GM19455 (cell line): ENCODE data around the gene COMT.
"Not testable (repeated sequence)": the region's sequence is repeated elsewhere in the genome, so short reads cannot be mapped to it uniquely, and the experiment has no call there.

ENCODE experiments used
- ATAC-seq: cut with Tn5 transposase; IDR thresholded peaks from one replicate; pipeline ENCODE4 v1.9.1; 2021; ENCODE audit not compliant: unreplicated experiment

COMT gene

GRCh38 chr22:19907902-19908301 is 33.7 kb upstream of the COMT start:
- ATAC-seq: not testable (repeated sequence)

- ATAC-seq: no peak
These were observed 32.0 kb upstream of the COMT start for GRCh38 chr22:19909350-19910179.

- ATAC-seq: no peak
These were observed 31.3 kb upstream of the COMT start for GRCh38 chr22:19910180-19910744.

GRCh38 chr22:19911540-19912270 is 29.9 kb upstream of the COMT start:
- ATAC-seq: no peak

- no peak for ATAC-seq
These were observed 29.1 kb upstream of the COMT start for GRCh38 chr22:19912271-19912999.

- ATAC-seq: no peak
These were observed 28.1 kb upstream of the COMT start for GRCh38 chr22:19913337-19913936.

- ATAC-seq: no peak
These were observed 27.2 kb upstream of the COMT start for GRCh38 chr22:19914201-19914943.

- ATAC-seq: no peak
These were observed 26.2 kb upstream of the COMT start for GRCh38 chr22:19915287-19915954.

GRCh38 chr22:19916006-19916405 is 25.6 kb upstream of the COMT start:
- ATAC-seq: no peak

- no peak for ATAC-seq
These were observed 24.6 kb upstream of the COMT start for GRCh38 chr22:19916941-19917340.

- no peak for ATAC-seq
These were observed 24.0 kb upstream of the COMT start for GRCh38 chr22:19917389-19918138.

GRCh38 chr22:19918332-19919106 is 23.1 kb upstream of the COMT start:
- no peak for ATAC-seq

- ATAC-seq: no peak
These were observed 21.7 kb upstream of the COMT start for GRCh38 chr22:19919701-19920363.

- no peak for ATAC-seq
These were observed 20.0 kb upstream of the COMT start for GRCh38 chr22:19921544-19922081.

GRCh38 chr22:19923914-19924513 is 17.6 kb upstream of the COMT start:
- ATAC-seq: no peak

GRCh38 chr22:19926028-19926427 is 15.5 kb upstream of the COMT start:
- not testable (repeated sequence) for ATAC-seq

GRCh38 chr22:19927696-19928095 is 13.9 kb upstream of the COMT start:
- no peak for ATAC-seq
